GM12892 (cell line): Measurements from ENCODE around the gene KIAA1755.

Experiments used
- DNase-seq: peaks from one replicate; pipeline ENCODE4 v3.0.0; 2011; ENCODE audit not compliant: insufficient read length
- FAIRE-seq: peaks from 2 replicates; lab custom pipeline; 2011; peaks lifted over from hg19 to GRCh38; lab: Jason Lieb, UNC
- POLR2A ChIP-seq: IDR thresholded peaks from 2 replicates; pipeline ENCODE4 v1.6.1; 2011; ENCODE audit warnings: low read depth, low read length, control low read depth
- POLR2AphosphoS5 ChIP-seq: IDR thresholded peaks from 2 replicates; pipeline ENCODE4 v1.6.1; 2011; ENCODE audit warnings: low read depth, low read length, control low read depth
- TAF1 ChIP-seq: IDR thresholded peaks from 2 replicates; pipeline ENCODE4 v1.6.1; 2011; ENCODE audit warnings: low read depth, mild to moderate bottlenecking, control low read depth, low read length, borderline replicate concordance

KIAA1755 gene

DNA sequence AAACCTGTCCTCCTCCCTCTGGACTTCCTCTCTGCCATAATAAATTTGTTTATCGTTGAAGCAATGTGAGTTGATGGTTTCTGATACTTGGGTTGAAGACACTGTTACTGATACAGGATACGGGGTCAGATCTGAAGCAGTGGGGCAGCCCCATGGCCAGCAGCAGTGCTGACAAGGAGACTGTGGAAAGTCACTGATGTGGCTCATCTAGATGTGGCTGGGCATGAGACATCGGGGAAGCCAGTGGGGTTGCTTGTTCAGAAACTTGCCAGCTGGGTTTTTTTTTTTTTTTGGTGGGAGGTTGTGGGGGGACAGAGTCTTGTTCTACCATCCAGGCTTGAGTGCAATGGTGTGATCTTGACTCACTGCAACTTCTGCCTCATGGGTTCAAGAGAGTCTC is 40.8 kb upstream of the KIAA1755 start:
- FAIRE-seq (no peak), DNase-seq (no peak)
- TF ChIP-seq POLR2AphosphoS5 (no peak), POLR2A (no peak), TAF1 (no peak)

DNA sequence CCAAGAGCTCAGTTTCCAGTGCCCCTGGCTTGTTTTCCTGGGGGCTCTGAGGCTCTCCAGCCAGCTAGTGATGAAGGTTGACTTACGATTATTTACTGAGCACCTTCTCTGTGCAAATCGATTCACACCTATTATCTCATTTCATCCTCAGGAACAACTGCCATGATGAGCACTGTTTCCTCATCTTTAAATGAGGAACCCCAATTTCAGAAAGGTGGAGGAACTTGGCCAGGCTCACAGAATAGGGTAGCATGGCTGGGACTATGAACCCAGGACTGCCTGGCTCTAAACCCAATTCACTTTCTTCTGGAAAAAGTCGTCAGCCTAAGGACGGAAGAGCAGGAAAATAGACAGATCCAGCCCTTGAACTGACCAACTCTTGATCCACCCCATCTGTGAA is 39.9 kb upstream of the KIAA1755 start:
- DNase-seq (no peak), FAIRE-seq (no peak)
- no peak for TF ChIP-seq POLR2A
- TF ChIP-seq TAF1 = no peak
- no peak for TF ChIP-seq POLR2AphosphoS5

DNA sequence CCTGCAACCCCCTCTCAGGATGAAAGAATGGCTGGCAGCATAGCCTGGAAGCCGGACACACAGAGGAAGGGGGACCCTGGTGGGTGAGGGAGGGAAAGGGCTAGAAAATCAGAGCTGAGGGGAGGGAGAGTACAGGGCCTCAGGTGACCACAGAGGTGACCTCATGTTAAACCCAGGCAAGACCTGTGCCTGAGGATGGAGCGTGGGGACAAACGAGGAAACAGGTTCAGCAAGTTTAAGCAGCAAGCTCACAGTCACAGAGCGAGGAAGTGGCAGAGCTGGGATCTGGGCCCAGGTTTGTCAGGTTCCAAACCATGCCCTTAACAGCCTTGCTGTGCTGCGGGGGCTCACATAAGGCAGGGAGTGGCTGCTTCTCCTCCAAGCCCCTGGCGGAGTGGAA is 39.4 kb upstream of the KIAA1755 start:
- no peak for FAIRE-seq
- DNase-seq = no peak
- TF ChIP-seq TAF1 (no peak), POLR2AphosphoS5 (no peak), POLR2A (no peak)

DNA sequence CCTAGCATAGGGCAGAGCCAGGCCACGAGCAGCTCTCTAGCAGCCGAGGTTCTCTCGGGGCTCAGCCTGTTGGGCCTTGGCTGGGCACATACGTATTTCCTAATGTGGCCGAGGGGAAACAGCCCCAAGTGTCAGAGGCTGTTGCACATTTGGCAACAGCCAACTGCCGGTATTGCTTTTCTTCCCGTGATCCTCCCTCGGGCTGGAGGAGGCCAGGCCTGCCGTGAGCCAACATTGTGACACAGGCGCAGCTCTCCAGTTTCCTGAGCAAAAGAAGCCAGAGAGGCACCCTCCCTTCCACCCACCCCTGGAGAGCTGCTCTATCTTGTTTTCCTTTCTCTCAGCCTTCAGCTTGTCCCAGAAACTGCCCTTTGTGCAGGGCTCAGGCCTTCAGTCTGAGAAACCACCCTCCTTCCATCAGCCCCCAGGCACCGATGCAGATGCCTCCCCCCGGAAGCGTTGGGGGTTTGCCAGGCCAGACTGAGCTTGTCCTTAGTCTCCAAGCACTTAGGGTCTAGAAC is 38.3 kb upstream of the KIAA1755 start:
- DNase-seq = no peak
- FAIRE-seq = no peak
- no peak for TF ChIP-seq POLR2AphosphoS5

DNA sequence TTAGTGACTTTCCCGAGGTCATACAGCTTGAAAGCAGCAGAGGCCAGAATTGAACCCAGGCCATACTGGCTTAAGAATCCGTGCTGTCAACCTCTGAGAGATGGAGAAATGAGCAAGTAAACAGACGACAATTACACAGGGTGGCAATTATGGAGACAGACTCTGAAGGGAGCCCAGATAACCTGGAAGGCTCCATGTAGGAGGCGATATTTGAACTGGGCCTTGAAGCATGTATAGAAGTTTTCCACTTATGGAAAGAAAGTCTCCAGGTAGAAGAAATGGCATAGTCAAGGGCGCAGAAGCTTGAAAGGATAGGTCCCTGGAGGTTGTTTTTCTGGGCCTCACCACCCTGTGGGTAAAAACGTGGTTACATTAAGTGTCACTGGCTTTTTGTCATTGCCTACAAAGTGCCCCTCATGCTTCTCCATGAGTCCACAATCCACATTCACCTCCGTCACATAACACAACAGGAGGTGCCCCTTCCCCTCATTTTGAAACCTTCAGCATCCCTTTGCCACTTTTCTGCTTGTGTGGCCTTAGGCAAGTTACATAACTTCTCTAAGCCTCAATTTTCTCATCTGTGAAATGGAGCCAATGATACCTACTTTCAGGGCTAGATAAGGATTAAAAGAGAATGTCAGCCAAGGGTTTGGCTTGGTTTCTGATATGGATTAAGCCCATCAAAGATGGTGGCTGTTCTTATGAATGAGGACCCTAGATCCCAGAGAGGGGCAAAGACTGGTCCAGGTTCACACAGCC is 37.6 kb upstream of the KIAA1755 start:
- DNase-seq (no peak), FAIRE-seq (no peak)
- no peak for TF ChIP-seq POLR2A
- no peak for TF ChIP-seq TAF1
- TF ChIP-seq POLR2AphosphoS5 = no peak

DNA sequence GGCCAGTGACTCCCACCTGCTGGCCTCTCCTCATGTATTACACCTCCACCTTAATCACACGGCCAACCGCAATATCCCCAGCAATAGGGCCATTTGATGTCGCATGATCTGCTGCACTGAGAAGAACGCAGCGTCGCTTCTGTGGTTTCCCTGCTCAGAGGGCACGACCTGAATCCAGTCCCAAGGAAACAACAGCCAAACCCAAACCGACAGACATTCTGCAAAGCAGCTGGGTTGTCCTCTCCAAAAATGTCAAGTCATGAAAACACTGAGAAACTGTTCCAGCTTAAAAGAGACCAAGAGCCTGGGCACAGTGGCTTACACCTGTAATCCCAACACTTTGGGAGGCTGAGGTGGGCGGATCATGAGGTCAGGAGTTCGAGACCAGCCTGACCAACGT is 35.9 kb upstream of the KIAA1755 start:
- FAIRE-seq = no peak
- no peak for DNase-seq
- TF ChIP-seq POLR2AphosphoS5 (no peak), POLR2A (no peak), TAF1 (no peak)

DNA sequence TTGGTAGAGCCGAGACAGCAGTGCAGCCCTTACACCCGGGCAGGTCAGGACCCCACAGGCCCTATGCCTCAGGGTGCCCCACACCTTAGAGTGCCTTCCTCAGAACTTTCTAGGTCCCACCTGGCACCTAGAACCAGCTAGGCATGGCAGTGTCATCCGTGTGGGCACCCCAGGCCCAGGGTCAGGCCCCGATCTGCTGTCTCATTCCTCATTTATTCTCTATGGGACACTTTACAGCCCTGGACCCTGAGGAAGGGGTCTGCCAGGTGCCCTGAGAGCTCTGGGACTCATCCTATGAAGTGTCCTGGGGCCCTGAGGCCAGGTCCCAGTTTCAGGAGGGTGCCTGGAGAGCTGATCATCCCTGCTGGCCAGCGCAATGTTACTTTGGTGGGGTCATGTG is 35.3 kb upstream of the KIAA1755 start:
- no peak for TF ChIP-seq TAF1
- TF ChIP-seq POLR2A = no peak
- no peak for TF ChIP-seq POLR2AphosphoS5
- FAIRE-seq = no peak
- no peak for DNase-seq

DNA sequence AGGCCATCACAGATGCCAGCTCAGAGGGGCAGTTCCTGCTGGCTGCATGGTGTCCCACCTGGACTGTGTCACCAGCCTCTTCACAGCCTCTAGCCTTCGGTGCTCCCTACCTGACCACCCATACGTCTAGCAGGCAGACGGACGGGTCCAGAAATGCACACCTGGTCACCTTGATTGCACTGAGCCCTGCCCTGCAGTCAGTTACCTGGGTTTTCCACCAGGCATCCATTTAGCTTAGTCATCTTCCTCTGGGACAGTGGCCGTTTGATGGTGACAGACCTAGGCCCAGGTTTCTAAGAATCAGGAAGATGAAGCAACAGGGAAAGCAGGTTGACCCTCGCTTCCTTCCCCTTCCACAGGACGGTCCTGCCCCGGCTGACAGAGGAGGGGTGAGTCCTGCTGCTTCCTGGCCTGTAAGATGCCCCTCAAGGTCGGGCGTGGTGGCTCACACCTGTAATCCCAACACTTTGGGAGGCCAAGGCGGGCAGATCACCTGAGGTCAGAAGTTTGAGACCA is 33.6 kb upstream of the KIAA1755 start:
- FAIRE-seq = no peak
- DNase-seq = no peak
- no peak for TF ChIP-seq POLR2AphosphoS5
- TF ChIP-seq POLR2A = no peak
- TF ChIP-seq TAF1 = no peak

DNA sequence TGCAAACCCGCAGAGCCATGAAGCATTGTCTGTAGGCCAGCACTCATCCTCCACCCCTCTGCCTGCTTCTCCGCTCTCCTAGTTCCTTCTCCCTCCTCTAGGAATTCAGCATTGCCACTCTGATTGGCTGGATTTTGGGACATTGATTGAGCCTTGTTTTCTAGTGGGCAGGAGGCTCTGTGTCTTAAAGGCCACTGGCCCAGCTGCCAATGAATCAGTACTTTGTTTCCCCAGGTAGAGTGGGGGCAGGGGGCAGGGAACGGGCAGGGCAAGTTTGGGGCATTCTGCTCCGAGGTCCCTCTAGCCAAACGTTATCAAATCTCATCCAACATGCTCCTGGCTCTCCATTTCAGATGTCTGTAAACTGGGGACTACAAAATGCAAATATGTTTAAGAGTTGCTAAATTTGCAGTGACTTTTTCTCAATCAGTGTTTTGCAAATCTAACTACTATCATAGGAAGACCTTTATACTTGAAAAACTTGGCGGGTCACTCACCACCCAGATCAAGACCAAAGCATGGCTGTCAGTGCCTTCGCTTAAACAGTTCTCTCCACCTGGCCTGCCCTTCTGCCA is 33.0 kb upstream of the KIAA1755 start:
- TF ChIP-seq POLR2AphosphoS5 (no peak), POLR2A (no peak), TAF1 (no peak)
- DNase-seq (no peak), FAIRE-seq (no peak)

DNA sequence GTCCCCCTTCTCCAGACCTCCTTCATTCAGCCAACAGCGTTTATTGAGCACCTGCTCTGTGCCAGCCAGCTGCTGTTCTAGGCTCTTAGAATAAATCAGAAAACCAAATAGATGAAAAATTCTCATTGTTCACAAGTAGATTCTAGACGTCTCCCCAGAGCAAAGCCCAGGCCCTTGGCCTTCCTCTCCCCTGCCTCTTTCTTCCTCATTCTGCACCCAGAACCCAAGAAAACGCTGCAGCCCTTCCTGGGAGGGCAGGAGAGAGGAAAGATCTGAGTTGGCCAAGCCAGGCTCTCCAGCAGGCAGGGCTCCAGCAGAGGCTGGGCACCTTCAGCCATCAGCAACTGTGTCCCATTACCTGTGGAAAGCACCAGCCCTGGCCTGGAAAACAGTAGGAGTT is 31.4 kb upstream of the KIAA1755 start:
- TF ChIP-seq POLR2AphosphoS5 (no peak), TAF1 (no peak), POLR2A (no peak)
- FAIRE-seq = no peak
- no peak for DNase-seq

DNA sequence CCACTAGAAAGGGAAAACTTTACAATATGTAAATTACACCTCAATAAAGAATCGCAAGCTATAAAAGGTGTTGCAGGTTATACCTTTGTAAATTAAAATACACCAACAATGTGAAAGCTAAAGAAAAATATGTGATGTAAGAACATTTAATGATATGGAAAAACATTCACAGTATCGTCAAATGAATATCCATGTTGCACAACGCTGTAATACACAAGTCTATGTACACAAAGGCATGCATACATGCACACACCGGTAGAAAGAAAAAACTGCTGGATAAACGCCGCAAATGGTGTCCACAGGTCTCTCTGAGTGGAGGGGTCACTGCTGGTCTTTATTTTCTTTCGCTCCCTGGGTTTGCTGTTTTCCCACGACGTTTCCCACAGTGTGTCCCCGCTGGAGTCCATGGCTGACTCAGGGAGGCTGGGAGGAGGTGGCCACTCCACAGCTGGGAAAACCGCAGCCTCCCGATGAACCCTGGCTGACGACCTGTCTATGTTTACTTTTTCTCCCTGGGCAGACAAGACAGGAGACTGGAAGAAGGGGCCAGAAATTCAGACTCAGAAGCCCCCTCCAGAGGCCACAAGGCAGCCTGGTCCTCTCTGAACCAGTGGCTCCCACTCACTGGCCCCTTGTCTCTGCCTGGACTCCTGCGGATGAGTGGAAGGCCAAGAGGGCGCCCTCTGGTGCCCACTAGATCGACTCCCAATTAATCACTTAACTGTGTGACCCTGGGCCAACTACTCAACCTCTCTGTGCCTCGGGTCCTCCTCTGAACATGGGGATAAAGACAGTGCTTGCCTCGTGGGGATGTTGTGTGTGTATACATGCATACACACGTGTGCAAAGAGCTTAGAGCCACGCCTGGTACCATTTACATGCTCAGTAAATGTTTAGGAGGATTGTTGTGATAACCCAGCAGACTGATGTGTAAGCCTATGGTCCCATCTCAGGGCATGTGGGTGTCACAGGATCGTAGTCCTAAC is 30.6 kb upstream of the KIAA1755 start:
- TF ChIP-seq POLR2A (no peak), POLR2AphosphoS5 (no peak), TAF1 (no peak)
- DNase-seq = no peak
- no peak for FAIRE-seq
